Measurements from ENCODE around the gene PACS2.

GRCh38 chr14:105432657-105433056, 118.1 kb downstream of the PACS2 start:
- TF ChIP-seq CTCF (IDR thresholded peaks at IDR 0.05) (no peak), EZH2 (IDR thresholded peaks at IDR 0.05) (no peak), EZH2phosphoT487 (IDR thresholded peaks at IDR 0.05) (no peak)
